ENCODE data around the gene CYBC1. TPM values are rescaled to one million over a fixed set of nuclear protein-coding genes. Genes with fewer than 3 reads are reported as not detected.

CYBC1 gene
- total RNA-seq, 1 experiment from 2014 or later = 95.4 TPM

GRCh38 chr17:82458885-82459424 lies 8.4 kb upstream of the CYBC1 start (continued):
- TF ChIP-seq POLR2A (IDR thresholded peaks at IDR 0.05; ENCODE audit: borderline replicate concordance, extremely low read depth, insufficient read depth, insufficient read length) (no peak), ATF3 (IDR thresholded peaks at IDR 0.05) (no peak)

GRCh38 chr17:82458179-82458884 lies 7.8 kb upstream of the CYBC1 start, which contains the start of gene NARF:
TSS of gene NARF (plus strand) at chr17:82458741. CDS start at chr17:82458804, 63 bp downstream.
- Histone ChIP-seq H2AFZ (ENCODE audit: low read depth, low read length, poor library complexity, severe bottlenecking) (no peak within 1 kb of the TSS), H3K4me2 (ENCODE audit: low read length) (peak within 1 kb of the TSS; percentile 76), H3K79me2 (ENCODE audit: insufficient read depth, low read length) (peaks cover 5% of the 10 kb centered on the region; the same call in 1 of the 2 replicates), H3K4me1 (ENCODE audit: control insufficient read depth in 1 of 2, insufficient read depth in 2 of 2, low read length in 2 of 2) (peaks cover 8 to 19% of the 10 kb centered on the region in 2 experiments; a peak in 3 of 4 replicates), H3K9me3 (ENCODE audit: control insufficient read depth in 1 of 2, insufficient read depth in 1 of 2, low read depth in 1 of 2, low read length in 2 of 2) (no peaks in the 10 kb centered on the region), H3K36me3 (ENCODE audit: control insufficient read depth in 1 of 2, insufficient read depth in 2 of 2, low read length in 2 of 2) (peaks cover 8 to 17% of the 10 kb centered on the region in 2 experiments; a peak in 3 of 4 replicates), H3K27ac (ENCODE audit: low read depth, low read length) (peak within 1 kb of the TSS; percentile 99), H3K4me3 (replicated peaks in 1 of 2; ENCODE audit: low read depth in 1 of 2, low read length in 2 of 2) (peak within 1 kb of the TSS; percentile 76 to 96), H4K20me1 (ENCODE audit: insufficient read depth) (no peaks in the 10 kb centered on the region), H3K9ac (ENCODE audit: low read length) (peak within 1 kb of the TSS; percentile 86), H3K9me2 (ENCODE audit: insufficient read depth) (no peaks in the 10 kb centered on the region), H3K27me3 (ENCODE audit: insufficient read depth, low read length) (no peaks in the 10 kb centered on the region)
- ChIA-PET POLR2A (no interaction called here), RAD21 (ENCODE audit: low non-redundant PET in 1 of 2, low total read pairs in 2 of 2, uncharacterized antibody in 2 of 2, unreplicated experiment in 2 of 2) (no interaction called here), CTCF (no interaction called here)
- ATAC-seq (peak; percentile 98), DNase-seq (ENCODE audit: low read depth, low spot score) (peak; percentile 98)
- BruUV-seq (replicated peaks) = no TSS peak
- intact Hi-C loops (cut with micrococcal nuclease) = loop anchor here (1.0 to 2.0 kb wide), 3 partner anchors 8 to 93 kb away; partner anchors contain the start of gene CYBC1
- TF ChIP-seq EZH2 (IDR thresholded peaks at IDR 0.05) = no peak
- TF ChIP-seq CTCF (IDR thresholded peaks at IDR 0.05 in 2 of 3, conservative IDR thresholded peaks at IDR 0.05 in 1 of 3; ENCODE audit: borderline replicate concordance in 1 of 3, insufficient read depth in 1 of 3, low read depth in 2 of 3, low read length in 2 of 3) = no peak
- TF ChIP-seq JUND (IDR thresholded peaks at IDR 0.05) = no peak
- TF ChIP-seq ZNF274 (IDR thresholded peaks at IDR 0.05; ENCODE audit: low read depth, low read length) = no peak
- peak; percentile 95 for TF ChIP-seq SIN3A (IDR thresholded peaks at IDR 0.05; ENCODE audit: low read depth)
- TF ChIP-seq SRF (IDR thresholded peaks at IDR 0.05; ENCODE audit: low read depth) = no peak
- TF ChIP-seq ZFX (IDR thresholded peaks at IDR 0.05) = peak; percentile 81; the same call in 1 of the 2 replicates
- TF ChIP-seq CBX3 (IDR thresholded peaks at IDR 0.05; ENCODE audit: low read depth) = no peak
- peak; percentile 98 for TF ChIP-seq YY1 (IDR thresholded peaks at IDR 0.05; ENCODE audit: extremely low read depth, insufficient replicate concordance, low read depth, low read length)
- peak; percentile 94 for TF ChIP-seq POLR2AphosphoS5 (IDR thresholded peaks at IDR 0.05; ENCODE audit: low read depth, low read length)
- TF ChIP-seq ATF3 (IDR thresholded peaks at IDR 0.05) = no peak
- TF ChIP-seq EZH2phosphoT487 (IDR thresholded peaks at IDR 0.05; ENCODE audit: borderline replicate concordance) = no peak
- no peak for TF ChIP-seq FOSL1 (IDR thresholded peaks at IDR 0.05; ENCODE audit: low read depth)
- peak; percentile 98 for TF ChIP-seq TCF7L2 (IDR thresholded peaks at IDR 0.05; ENCODE audit: borderline replicate concordance, extremely low read depth, insufficient read depth, insufficient read length)
- TF ChIP-seq CEBPB (IDR thresholded peaks at IDR 0.05; ENCODE audit: low read depth) = no peak
- no peak for TF ChIP-seq ZBTB33 (IDR thresholded peaks at IDR 0.05; ENCODE audit: extremely low read depth, insufficient replicate concordance, low read length)
- TF ChIP-seq MAX (IDR thresholded peaks at IDR 0.05) = peak; percentile 38
- peak; percentile 69 for TF ChIP-seq EGR1 (IDR thresholded peaks at IDR 0.05; ENCODE audit: low read depth)
- peak; percentile 58 for TF ChIP-seq POLR2A (IDR thresholded peaks at IDR 0.05; ENCODE audit: borderline replicate concordance, extremely low read depth, insufficient read depth, insufficient read length)
- no peak for TF ChIP-seq RAD21 (IDR thresholded peaks at IDR 0.05; ENCODE audit: low read depth)

All from HCT116 (cell line).